Measurements from ENCODE around the gene TNIP1. TPM values are rescaled to one million over a fixed set of nuclear protein-coding genes. Genes with fewer than 3 reads are reported as not detected.

TNIP1 gene
- total RNA-seq, 1 donor from 2014 or later: 304 TPM

DNA sequence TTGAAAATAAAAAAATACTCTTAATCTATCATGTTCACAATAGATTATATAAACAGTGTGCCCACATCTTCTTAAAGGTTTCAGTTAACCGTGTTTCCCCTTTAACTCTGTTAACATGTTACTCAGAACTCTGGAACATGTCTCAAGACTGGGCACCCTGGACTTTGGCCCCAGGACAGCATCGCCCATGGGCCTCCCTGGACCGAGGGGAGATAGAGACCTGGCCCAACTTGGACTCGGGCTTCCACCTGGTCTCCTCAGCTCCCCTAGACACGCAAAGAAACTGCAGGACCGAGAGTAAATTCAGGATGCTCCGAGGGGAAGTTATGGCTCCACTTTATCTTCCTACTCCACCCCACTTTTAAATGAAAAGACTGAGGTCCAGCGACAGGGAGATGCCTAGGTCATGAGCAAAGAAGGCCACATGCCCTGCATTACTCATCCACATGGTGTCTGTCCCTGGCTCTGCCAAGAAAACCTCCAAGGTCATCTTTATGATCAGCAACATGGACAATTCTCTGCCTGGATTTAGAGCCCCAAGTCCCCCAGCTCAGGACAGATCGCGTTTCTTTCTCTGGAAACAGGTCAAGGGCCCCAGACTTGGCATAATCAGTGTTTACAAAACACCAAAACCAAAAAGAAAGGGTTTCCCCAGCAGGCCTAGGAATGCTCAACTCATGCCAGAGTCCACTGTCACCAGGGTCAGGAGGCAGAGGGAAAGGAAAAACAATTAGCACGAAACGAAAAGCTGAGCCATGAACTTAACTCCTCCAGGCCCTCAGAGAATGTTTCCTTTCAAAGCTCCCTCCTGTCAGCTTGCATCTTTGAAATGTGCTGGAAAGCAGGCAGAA, 43.0 kb downstream of the TNIP1 start:
- Mint-ChIP-seq H3K9me3 (no peaks in the 10 kb centered on the region), H3K27me3 (ENCODE audit: insufficient read depth) (no peaks in the 10 kb centered on the region), H3K4me3 (no peak overlapping the region), H3K27ac (peak overlapping the region; percentile 53), H3K36me3 (ENCODE audit: low read depth) (peaks cover 58% of the 10 kb centered on the region), H3K4me1 (ENCODE audit: low read depth) (peaks cover 8% of the 10 kb centered on the region)
- intact Hi-C loops (cut with micrococcal nuclease): no loop called here
- DNase-seq (ENCODE audit: low spot score): no peak

DNA sequence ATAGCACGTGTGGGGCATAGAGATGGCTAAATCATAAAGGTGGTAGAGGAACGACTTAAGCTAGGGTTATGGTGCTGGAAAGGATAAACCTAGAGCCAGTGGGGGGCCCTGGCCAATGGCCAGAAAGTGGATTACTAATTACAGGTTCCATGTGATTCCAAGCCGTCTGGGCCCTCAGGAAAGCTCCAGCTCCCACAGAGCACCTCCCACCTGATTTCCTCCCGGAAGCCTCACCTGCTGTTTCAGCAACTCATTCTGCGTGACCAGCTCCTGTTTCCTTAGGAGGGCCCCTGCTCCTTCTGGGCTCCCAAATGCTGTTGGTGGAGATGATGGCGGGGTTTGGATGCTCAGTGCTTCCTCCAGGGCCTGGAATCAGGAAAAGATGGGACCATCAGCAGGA, 44.3 kb downstream of the TNIP1 start:
- intact Hi-C loops (cut with micrococcal nuclease): no loop called here
- H3K27ac Mint-ChIP-seq: no peak overlapping the region

DNA sequence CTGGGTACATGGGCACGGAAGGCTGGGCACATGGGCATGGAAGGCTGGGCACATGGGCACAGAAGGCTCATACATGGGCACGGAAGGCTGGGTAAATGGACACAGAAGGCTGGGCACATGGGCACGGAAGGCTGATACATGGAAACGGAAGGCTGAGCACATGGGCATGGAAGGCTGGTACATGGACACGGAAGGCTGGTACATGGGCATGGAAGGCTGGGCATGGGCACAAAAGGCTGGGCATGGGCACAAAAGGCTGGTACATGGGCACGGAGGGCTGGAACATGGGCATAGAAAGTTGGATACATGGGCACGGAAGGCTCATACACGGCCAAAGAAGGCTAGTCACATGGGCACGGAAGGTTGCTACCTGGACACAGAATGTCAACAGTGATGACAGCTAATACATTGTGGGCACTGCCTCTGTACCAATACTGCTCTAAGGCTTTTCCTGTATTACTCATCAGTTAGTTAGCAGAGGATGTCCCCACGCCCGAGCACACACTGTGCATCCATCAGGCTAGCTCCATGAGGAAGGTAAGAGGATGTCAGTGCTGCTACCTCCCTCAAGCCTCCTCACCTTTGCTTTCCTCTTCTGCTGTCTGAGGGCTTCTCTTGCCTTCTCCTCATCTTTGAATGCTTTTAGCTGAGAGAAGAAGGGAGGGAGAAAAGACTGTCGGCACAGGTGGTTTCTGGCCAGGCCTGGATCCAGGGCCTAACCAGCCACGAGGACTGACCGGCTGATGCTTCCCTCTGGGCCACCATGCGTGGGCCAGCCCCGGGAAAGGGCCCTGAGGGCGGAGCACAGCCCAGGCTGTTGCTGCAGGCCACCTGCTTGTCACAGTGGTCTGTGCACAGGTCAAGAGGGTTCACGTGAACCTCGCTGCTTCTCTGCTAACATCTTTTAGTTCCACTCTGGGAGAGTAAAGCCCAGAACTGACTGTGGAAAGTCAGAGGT, 46.1 kb downstream of the TNIP1 start:
- Mint-ChIP-seq H3K27ac (peak overlapping the region; percentile 13), H3K4me1 (ENCODE audit: low read depth) (peaks cover 8% of the 10 kb centered on the region), H3K4me3 (no peak overlapping the region), H3K36me3 (ENCODE audit: low read depth) (peaks cover 69% of the 10 kb centered on the region), H3K27me3 (ENCODE audit: insufficient read depth) (no peaks in the 10 kb centered on the region), H3K9me3 (no peaks in the 10 kb centered on the region)
- DNase-seq (ENCODE audit: low spot score): no peak
- intact Hi-C loops (cut with micrococcal nuclease): no loop called here

More for the DNA sequence above, 44.3 kb downstream of the TNIP1 start:
- Mint-ChIP-seq H3K4me1 (ENCODE audit: low read depth) (peaks cover 8% of the 10 kb centered on the region), H3K27me3 (ENCODE audit: insufficient read depth) (no peaks in the 10 kb centered on the region), H3K9me3 (no peaks in the 10 kb centered on the region), H3K4me3 (no peak overlapping the region), H3K36me3 (ENCODE audit: low read depth) (peaks cover 63% of the 10 kb centered on the region)
- no peak for DNase-seq (ENCODE audit: low spot score)

DNA sequence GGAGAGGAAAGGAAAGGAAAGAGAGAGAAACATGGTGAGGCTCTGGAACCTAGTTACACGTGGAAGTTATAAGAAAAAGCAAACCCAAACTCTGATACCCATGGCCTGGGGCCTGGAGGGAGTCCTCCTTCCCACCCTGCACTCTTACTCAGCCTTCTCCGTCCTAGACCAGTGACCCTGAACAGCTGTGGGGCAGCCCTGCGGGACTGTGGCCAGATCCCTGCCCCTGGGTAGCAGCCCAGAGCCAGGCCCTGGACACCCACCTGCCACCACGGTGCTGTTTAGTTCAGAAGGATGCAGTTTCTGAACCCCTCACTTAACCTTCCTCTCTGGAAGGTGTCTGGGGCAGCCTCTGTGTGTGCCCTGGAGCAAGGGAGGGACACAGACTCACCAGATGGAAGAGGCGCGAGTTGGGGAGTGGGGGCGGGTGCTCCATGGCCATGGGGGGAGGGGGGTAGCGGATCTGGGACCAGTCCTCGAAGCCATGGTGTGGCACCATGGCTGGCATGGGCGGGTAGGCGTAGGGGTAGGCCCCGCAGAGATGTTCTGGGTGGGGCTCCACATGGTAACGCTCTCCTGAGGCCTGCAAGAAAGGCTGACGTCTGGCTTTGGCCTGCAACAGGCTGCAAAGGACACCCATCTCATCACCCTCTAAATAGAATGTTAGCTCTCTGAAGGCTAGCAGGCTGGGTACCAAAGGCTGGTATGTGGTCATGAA, 47.5 kb downstream of the TNIP1 start:
- peaks cover under 1% of the 10 kb centered on the region for H3K4me1 Mint-ChIP-seq (ENCODE audit: low read depth)
- H3K4me3 Mint-ChIP-seq: no peak overlapping the region
- no peak for DNase-seq (ENCODE audit: low spot score)
- H3K9me3 Mint-ChIP-seq: no peaks in the 10 kb centered on the region
- H3K27me3 Mint-ChIP-seq (ENCODE audit: insufficient read depth): no peaks in the 10 kb centered on the region
- peaks cover 66% of the 10 kb centered on the region for H3K36me3 Mint-ChIP-seq (ENCODE audit: low read depth)
- no peak overlapping the region for H3K27ac Mint-ChIP-seq
- intact Hi-C loops (cut with micrococcal nuclease): no loop called here

DNA sequence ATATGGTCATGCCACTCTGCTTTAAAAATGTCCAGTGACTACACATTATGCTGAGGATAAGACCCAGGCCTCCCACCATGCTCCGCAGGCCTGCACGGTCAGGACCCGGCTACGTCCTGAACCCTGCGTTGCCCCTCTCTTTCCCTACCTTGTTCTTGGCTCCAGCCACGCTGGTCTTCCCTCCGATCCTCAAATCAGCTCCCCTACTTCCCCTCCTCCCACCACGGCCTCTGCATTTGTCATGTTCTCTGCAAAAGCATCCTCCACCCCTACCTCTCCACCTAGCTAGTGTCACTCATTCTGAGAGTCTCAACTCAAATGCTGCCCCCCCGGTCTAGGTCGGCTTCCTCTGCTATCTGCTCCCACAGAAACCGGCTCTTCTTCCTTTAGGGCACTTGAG, 49.3 kb downstream of the TNIP1 start:
- intact Hi-C loops (cut with micrococcal nuclease): no loop called here
- no peak overlapping the region for H3K27ac Mint-ChIP-seq
- H3K36me3 Mint-ChIP-seq (ENCODE audit: low read depth): peaks cover 57% of the 10 kb centered on the region
- no peak overlapping the region for H3K4me3 Mint-ChIP-seq
- no peaks in the 10 kb centered on the region for H3K4me1 Mint-ChIP-seq (ENCODE audit: low read depth)
- no peaks in the 10 kb centered on the region for H3K27me3 Mint-ChIP-seq (ENCODE audit: insufficient read depth)
- H3K9me3 Mint-ChIP-seq: no peaks in the 10 kb centered on the region
- DNase-seq (ENCODE audit: low spot score): no peak

DNA sequence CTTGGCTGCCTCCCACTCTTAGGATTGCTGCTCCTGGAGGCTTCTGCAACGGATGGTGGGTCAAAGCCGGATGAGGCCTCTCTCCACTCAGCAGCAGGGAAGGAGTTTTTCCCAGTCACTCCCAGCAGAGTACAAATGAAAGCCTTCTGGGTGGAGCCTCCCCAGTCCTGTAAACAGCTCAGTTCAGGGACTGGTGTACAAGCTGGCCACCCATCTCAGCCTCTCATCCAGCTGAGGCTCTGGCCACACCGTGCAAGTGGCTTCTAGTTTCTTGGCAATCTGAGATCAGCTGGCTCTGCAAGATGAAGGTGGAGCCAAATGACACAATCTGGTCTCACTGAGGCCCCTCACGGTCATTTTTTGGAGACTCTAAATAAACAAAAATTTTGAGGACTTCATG, 50.5 kb downstream of the TNIP1 start:
- Mint-ChIP-seq H3K4me3 (no peak overlapping the region), H3K9me3 (no peaks in the 10 kb centered on the region), H3K27ac (no peak overlapping the region), H3K4me1 (ENCODE audit: low read depth) (no peaks in the 10 kb centered on the region), H3K27me3 (ENCODE audit: insufficient read depth) (no peaks in the 10 kb centered on the region), H3K36me3 (ENCODE audit: low read depth) (peaks cover 60% of the 10 kb centered on the region)
- no peak for DNase-seq (ENCODE audit: low spot score)
- intact Hi-C loops (cut with micrococcal nuclease): no loop called here

DNA sequence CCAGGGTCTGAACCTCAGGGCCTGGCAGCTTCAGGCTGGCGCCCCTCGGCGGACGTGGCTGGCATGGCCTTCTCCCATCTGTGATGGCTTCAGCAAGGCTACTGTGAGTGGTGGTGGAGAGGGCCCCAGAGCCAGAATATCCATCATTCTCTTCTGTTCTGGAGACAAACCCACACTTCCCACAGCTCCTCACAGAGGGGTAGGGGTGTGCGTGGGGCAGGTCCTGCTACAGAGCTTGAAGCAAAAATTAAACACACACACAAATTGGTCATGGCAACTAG, 50.8 kb downstream of the TNIP1 start:
- no peak for DNase-seq (ENCODE audit: low spot score)
- Mint-ChIP-seq H3K4me3 (no peak overlapping the region), H3K4me1 (ENCODE audit: low read depth) (no peaks in the 10 kb centered on the region), H3K36me3 (ENCODE audit: low read depth) (peaks cover 61% of the 10 kb centered on the region), H3K27ac (no peak overlapping the region), H3K9me3 (no peaks in the 10 kb centered on the region), H3K27me3 (ENCODE audit: insufficient read depth) (no peaks in the 10 kb centered on the region)
- intact Hi-C loops (cut with micrococcal nuclease): no loop called here

DNA sequence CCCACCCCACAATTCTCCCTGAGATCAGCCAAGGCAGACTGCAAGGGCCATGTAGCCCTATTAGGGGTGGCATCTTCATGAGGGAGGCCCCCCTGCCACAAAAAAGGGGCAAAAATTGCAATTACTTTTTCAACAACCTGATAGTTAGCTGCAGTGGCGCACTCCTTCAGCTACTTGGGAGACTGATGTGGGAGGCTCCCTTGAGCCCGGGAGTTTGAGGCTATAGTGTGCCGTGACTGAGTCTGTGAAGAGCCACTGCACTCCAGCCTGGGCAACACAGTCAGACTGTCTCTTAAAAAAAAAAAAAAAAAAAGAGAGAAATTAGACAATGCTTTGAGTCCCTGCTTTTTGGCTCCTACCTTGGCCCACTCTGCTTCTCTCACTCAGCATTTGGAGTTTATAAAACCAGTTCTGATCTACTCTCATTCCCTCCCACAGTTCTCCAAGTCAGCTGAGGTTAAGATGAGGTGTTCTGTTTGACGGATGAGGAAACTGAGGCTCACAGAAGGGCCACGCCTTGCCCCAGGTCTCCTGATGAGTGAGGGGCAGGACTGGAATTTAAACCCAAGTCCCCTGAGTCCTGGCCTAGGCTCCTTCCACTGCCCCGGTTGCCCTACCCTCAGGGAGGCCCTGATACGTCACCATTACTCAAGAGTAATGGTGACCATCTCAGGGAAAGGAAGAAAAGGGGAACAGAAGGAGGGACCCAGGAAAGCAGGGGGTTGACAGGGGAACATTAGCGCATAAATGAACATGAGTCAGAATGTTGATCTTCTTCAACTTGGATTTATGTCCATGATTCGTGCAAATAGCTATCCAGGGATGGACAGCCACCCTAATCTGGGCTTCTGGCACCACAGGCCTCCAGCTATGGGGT, 51.4 kb downstream of the TNIP1 start:
- Mint-ChIP-seq H3K27me3 (ENCODE audit: insufficient read depth) (peaks cover 2% of the 10 kb centered on the region), H3K4me1 (ENCODE audit: low read depth) (no peaks in the 10 kb centered on the region), H3K36me3 (ENCODE audit: low read depth) (peaks cover 59% of the 10 kb centered on the region), H3K27ac (no peak overlapping the region), H3K4me3 (no peak overlapping the region), H3K9me3 (no peaks in the 10 kb centered on the region)
- intact Hi-C loops (cut with micrococcal nuclease): no loop called here
- no peak for DNase-seq (ENCODE audit: low spot score)

DNA sequence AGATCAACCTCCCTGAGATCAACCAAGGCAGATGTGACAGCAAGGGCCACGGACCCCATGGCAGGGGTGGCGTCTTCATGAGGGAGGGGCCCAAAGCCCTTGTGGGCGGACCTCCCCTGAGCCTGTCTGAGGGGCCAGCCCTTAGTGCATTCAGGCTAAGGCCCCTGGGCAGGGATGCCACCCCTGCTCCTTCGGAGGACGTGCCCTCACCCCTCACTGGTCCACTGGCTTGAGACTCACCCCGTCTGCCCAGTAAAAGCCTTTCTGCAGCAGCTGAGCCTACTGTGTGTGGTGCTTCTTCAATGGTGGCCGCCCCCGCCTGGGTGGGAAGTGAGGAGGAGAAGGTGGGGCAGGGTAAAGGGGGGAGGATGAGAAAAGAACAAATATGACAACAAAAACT, 52.1 kb downstream of the TNIP1 start:
- Mint-ChIP-seq H3K36me3 (ENCODE audit: low read depth) (peaks cover 56% of the 10 kb centered on the region), H3K27me3 (ENCODE audit: insufficient read depth) (peaks cover 2% of the 10 kb centered on the region), H3K4me3 (no peak overlapping the region), H3K4me1 (ENCODE audit: low read depth) (no peaks in the 10 kb centered on the region), H3K27ac (no peak overlapping the region), H3K9me3 (no peaks in the 10 kb centered on the region)
- DNase-seq (ENCODE audit: low spot score): no peak
- intact Hi-C loops (cut with micrococcal nuclease): no loop called here

DNA sequence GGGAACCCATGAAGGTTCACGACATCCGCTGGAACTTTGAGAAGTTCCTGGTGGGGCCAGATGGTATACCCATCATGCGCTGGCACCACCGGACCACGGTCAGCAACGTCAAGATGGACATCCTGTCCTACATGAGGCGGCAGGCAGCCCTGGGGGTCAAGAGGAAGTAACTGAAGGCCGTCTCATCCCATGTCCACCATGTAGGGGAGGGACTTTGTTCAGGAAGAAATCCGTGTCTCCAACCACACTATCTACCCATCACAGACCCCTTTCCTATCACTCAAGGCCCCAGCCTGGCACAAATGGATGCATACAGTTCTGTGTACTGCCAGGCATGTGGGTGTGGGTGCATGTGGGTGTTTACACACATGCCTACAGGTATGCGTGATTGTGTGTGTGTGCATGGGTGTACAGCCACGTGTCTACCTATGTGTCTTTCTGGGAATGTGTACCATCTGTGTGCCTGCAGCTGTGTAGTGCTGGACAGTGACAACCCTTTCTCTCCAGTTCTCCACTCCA, 52.8 kb downstream of the TNIP1 start:
- H3K27me3 Mint-ChIP-seq (ENCODE audit: insufficient read depth): peaks cover 2% of the 10 kb centered on the region
- no peak for DNase-seq (ENCODE audit: low spot score)
- no peaks in the 10 kb centered on the region for H3K4me1 Mint-ChIP-seq (ENCODE audit: low read depth)
- H3K9me3 Mint-ChIP-seq: no peaks in the 10 kb centered on the region
- H3K36me3 Mint-ChIP-seq (ENCODE audit: low read depth): peaks cover 57% of the 10 kb centered on the region
- no peak overlapping the region for H3K27ac Mint-ChIP-seq
- intact Hi-C loops (cut with micrococcal nuclease): no loop called here
- no peak overlapping the region for H3K4me3 Mint-ChIP-seq

DNA sequence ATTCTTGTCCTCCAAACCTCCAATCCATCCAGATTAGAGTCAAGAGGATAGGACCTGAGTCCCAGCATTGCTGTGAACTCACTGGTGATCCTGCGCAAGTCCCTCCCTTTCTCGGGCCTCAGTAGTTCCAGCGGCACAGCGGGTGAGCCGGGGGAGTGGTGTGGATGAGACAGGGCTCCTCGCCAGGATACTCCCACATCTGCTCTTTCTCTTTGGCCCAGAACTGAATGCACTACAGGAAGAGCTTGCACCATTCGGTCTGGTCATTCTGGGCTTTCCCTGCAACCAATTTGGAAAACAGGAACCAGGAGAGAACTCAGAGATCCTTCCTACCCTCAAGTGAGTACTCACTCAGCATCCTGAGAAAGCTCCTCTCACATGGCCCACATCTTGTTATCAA, 54.2 kb downstream of the TNIP1 start:
- Mint-ChIP-seq H3K36me3 (ENCODE audit: low read depth) (peaks cover 55% of the 10 kb centered on the region), H3K4me3 (no peak overlapping the region), H3K4me1 (ENCODE audit: low read depth) (no peaks in the 10 kb centered on the region), H3K27ac (no peak overlapping the region), H3K9me3 (no peaks in the 10 kb centered on the region), H3K27me3 (ENCODE audit: insufficient read depth) (peaks cover 2% of the 10 kb centered on the region)
- no peak for DNase-seq (ENCODE audit: low spot score)
- intact Hi-C loops (cut with micrococcal nuclease): no loop called here

DNA sequence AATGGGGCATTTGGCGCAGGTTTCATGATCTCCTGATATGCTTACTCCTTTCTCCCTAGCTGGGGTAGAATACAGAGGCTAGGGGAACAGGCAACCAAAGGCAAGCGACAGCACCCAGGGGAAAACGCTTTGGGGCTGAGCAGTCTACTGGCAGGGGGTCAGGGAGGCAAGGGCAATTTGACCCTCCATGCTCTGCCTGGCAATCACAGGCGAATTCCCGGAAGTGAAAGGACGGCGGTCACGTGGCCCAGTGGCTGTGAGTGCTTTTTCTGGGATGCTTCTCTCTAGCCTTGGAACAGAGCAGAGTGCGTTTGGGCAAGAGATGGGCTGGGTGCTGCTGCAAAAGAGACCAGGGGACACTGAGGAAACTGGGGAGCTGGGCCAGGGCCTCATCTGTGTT, 54.7 kb downstream of the TNIP1 start:
- no peak overlapping the region for H3K4me3 Mint-ChIP-seq
- H3K27me3 Mint-ChIP-seq (ENCODE audit: insufficient read depth): peaks cover 2% of the 10 kb centered on the region
- H3K27ac Mint-ChIP-seq: no peak overlapping the region
- intact Hi-C loops (cut with micrococcal nuclease): no loop called here
- peaks cover 52% of the 10 kb centered on the region for H3K36me3 Mint-ChIP-seq (ENCODE audit: low read depth)
- no peak for DNase-seq (ENCODE audit: low spot score)
- H3K4me1 Mint-ChIP-seq (ENCODE audit: low read depth): peaks cover 2% of the 10 kb centered on the region
- no peaks in the 10 kb centered on the region for H3K9me3 Mint-ChIP-seq

All from activated T-helper 1 cell treated with anti-CD3 and anti-CD28 coated beads, Interleukin-12 subunit alpha, Interleukin-12 subunit beta, Interleukin-2, Interleukin-4 antibody, amounts not matched to agents 30 ng/mL and 10 ng/mL and 1 ng/mL, durations not matched to agents 14 hours and 24 hours and 36 hours (primary cell).